ENCODE measurements around the gene DTX1.

DNA sequence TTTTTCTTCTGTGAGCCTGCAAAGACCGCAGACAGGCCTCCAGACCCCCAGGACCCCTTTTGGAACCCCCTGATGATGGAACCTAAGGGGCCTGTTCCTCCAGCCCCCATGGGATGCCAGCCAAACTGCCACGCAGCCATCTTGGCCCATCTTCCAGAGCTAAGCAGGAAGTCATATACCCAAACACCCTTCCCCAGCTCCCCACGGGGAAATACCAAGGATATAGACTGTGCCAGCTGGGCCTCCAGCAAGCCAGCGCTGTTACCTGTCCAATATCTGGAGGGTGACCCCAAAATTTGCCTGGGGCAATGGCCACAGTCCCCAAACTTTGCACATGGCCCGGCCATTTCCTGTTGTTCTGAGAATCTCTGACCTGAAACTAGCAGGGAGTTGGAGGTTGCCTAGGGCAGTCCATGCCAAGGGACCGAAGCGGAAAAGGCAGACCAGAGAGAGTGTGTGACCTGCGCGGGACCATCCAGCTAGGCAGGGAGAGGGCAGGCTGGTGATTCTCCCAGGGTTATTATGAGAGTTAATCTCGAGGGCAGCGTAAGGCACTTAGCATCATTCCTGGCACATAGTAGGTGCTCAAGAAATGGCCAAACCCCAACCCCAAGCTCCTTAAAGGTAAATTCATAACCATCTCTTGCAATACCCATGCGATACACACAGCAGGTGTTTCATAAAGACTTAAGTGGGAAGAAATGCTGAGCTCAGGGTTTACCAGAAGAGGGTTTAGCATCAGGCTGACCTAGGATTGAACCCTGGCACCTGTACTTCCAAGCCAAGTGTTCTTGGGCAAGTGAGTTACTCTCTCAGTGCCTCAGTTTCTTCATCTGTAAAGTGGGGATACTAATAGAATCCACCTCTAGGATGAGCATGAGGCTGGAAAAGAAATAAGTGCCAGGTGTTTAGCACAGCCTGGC lies 81.6 kb downstream of the DTX1 start:
- TF ChIP-seq MYC (IDR thresholded peaks at IDR 0.05; ENCODE audit: low read depth, low read length) (no peak), CTCF (IDR thresholded peaks at IDR 0.05; ENCODE audit: low read depth, low read length) (no peak)

Data from NB4 (cell line).